HepG2 (cell line): Measurements from ENCODE around the gene CPEB4. TPM values are rescaled to one million over a fixed set of nuclear protein-coding genes. Genes with fewer than 3 reads are reported as not detected.
A peak's percentile ranks its signal among the peaks of the same experiment; 100 is the strongest.

Experiments
- CEBPB ChIP-seq: IDR thresholded peaks from 2 replicates; pipeline ENCODE4 v1.6.1; 2011; ENCODE audit warnings: low read depth, low read length, improper control_type of control experiment, borderline replicate concordance
- CEBPZ ChIP-seq: IDR thresholded peaks from 2 replicates; pipeline ENCODE4 v1.6.1; 2012; ENCODE audit warnings: low read length, improper control_type of control experiment
- FOXA1 ChIP-seq, 2 experiments: fragments of 450-650 bp in 1 of 2; sonication (generic) in 1 of 2; formaldehyde crosslinking in 1 of 2; IDR thresholded peaks; 2 replicates each; pipeline versions ENCODE4 v1.4.0 to v1.6.1; 2016 to 2020; ENCODE audit warnings: missing genetic modification reagents in 1 of 2
- FOXJ3 ChIP-seq: sonication (generic); formaldehyde crosslinking; IDR thresholded peaks from 2 replicates; pipeline ENCODE4 v1.4.0; 2020; ENCODE audit warnings: missing genetic modification reagents, mild to moderate bottlenecking, borderline replicate concordance
- HINFP ChIP-seq: sonication (generic); formaldehyde crosslinking; IDR thresholded peaks from 2 replicates; pipeline ENCODE4 v1.4.0; 2020; ENCODE audit warnings: low read depth, mild to moderate bottlenecking, missing genetic modification reagents
- HOMEZ ChIP-seq: IDR thresholded peaks from 2 replicates; pipeline ENCODE4 v1.6.1; 2016; ENCODE audit warnings: low read depth
- MEF2D ChIP-seq: sonication (generic); formaldehyde crosslinking; IDR thresholded peaks from 2 replicates; pipeline ENCODE4 v1.5.1; 2020; ENCODE audit warnings: mild to moderate bottlenecking, missing genetic modification reagents
- NBN ChIP-seq: fragments of 450-650 bp; conservative IDR thresholded peaks from 2 replicates; pipeline ENCODE4 v1.6.1; 2017
- NONO ChIP-seq, 2 experiments: fragments of 450-650 bp in 1 of 2; sonication (generic) in 1 of 2; formaldehyde crosslinking in 1 of 2; IDR thresholded peaks in 1 of 2; conservative IDR thresholded peaks in 1 of 2; 2 replicates each; pipeline versions ENCODE4 v1.6.1 to v1.8.0; 2017 to 2022; ENCODE audit warnings: mild to moderate bottlenecking in 1 of 2, missing genetic modification reagents in 1 of 2, moderate library complexity in 1 of 2
- POGZ ChIP-seq: sonication (generic); formaldehyde crosslinking; IDR thresholded peaks from 2 replicates; pipeline ENCODE4 v1.4.0; 2020; ENCODE audit warnings: mild to moderate bottlenecking, missing genetic modification reagents
- POLR2G ChIP-seq: fragments of 200-400 bp; formaldehyde crosslinking; IDR thresholded peaks from 2 replicates; pipeline ENCODE4 v1.6.1; 2018; ENCODE audit warnings: mild to moderate bottlenecking, low read depth, low read length, moderate library complexity
- STAT5B ChIP-seq: sonication (generic); formaldehyde crosslinking; IDR thresholded peaks from 2 replicates; pipeline ENCODE4 v1.4.0; 2020; ENCODE audit warnings: missing genetic modification reagents
- U2AF1 ChIP-seq: fragments of 200-400 bp; formaldehyde crosslinking; optimal IDR thresholded peaks from 2 replicates; pipeline ENCODE3; 2017; ENCODE audit warnings: mild to moderate bottlenecking, low read depth, low read length
- ZMYM3 ChIP-seq: sonication (generic); formaldehyde crosslinking; IDR thresholded peaks from 2 replicates; pipeline ENCODE4 v1.5.1; 2020; ENCODE audit warnings: mild to moderate bottlenecking, missing genetic modification reagents
- ZNF180 ChIP-seq: sonication (generic); formaldehyde crosslinking; IDR thresholded peaks from 2 replicates; pipeline ENCODE4 v1.4.0; 2020; ENCODE audit warnings: low read depth, missing genetic modification reagents, borderline replicate concordance
- ZNF24 ChIP-seq: fragments of 450-650 bp; IDR thresholded peaks from 2 replicates; pipeline ENCODE4 v1.6.1; 2017; ENCODE audit warnings: antibody characterized with exemption, mild to moderate bottlenecking
- ZNF512B ChIP-seq: sonication (generic); formaldehyde crosslinking; IDR thresholded peaks from 2 replicates; pipeline ENCODE4 v1.5.1; 2020; ENCODE audit warnings: missing genetic modification reagents, mild to moderate bottlenecking, borderline replicate concordance
- polyA plus RNA-seq, 8 experiments: library from polyadenylated mRNA; depleted of rRNA in 3 of 8; stranded (reverse) in 7 of 8; unstranded in 1 of 8; fragments of >200 nt; fragmentation: Illumina TruSeq in 4 of 8; extraction: Trizol in 4 of 8; gene quantifications; 2 replicates each; pipeline versions ENCODE4 v1.2.1 to v1.2.3, GENCODE V29; 2011 to 2016; ENCODE audit warnings: low read depth in 4 of 8, missing spikeins in 1 of 8, mixed read lengths in 1 of 8; ENCODE audit not compliant: insufficient read depth in 1 of 8
- total RNA-seq, 5 experiments: library from RNA; depleted of rRNA; stranded (reverse); fragments of >200 nt; fragmentation: Illumina TruSeq; extraction: Trizol; gene quantifications; 2 replicates each; pipeline ENCODE4 v1.2.3, GENCODE V29; 2016; ENCODE audit warnings: low read depth in 1 of 5
- TF ChIP-seq, protein P1 (sequence below): sonication (generic); IDR thresholded peaks from 2 replicates; pipeline ENCODE4 v1.6.1; 2016; ENCODE audit warnings: low read depth, borderline replicate concordance

Gene CPEB4
- total and polyA plus RNA-seq, 2 of the 13 experiments (the other 11 are each of a cell fraction or from before 2014, with no cell fraction given): 7.7 to 26.7 TPM

DNA sequence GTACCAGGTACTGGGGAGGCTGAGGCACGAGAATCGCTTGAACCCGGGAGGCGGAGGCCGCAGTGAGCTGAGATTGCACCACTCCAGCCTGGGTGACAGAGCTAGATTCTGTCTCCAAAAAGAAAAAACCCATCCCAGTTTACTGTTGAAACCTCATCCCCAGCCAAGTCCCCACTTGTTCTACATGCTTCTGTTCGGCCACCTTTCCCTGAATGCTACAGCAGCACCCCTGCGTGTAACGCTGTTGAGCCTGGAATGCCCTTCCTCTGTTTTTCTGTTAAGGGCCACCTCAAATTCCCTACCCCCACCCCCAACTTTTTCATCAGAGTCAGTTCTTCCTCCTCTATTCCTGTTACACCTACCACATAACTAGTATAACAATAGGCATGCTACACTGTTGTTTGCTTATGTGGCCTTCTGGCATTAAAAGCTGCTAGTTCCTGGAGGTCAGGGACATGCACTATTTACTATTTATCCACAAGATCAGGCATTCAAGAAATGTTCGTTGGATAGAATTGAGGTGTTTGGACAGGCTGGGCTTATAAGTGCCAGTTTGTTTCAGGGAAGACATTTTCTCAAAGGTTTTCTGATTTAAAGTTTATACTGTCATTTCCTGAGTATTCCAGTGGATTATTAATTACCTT lies 53.7 kb downstream of the CPEB4 start (continued):
- TF ChIP-seq HINFP: 0 out of 2 replicates have a peak, but pooled peaks have one; percentile 47
- TF ChIP-seq POGZ (CRISPR knock-in tag): peak; percentile 74; the same call in 1 of the 2 replicates
- TF ChIP-seq ZNF24: peak; percentile 70
- no peak for TF ChIP-seq NONO (IDR thresholded peaks at IDR 0.05)
- TF ChIP-seq NONO (CRISPR knock-in tag; conservative IDR thresholded peaks at IDR 0.05): 0 out of 2 replicates have a peak, but pooled peaks have one; percentile 31
- no peak for TF ChIP-seq POLR2G
- no peak for TF ChIP-seq STAT5B (CRISPR knock-in tag)
- TF ChIP-seq ZMYM3: peak; percentile 54
- no peak for TF ChIP-seq CEBPB
- no peak for TF ChIP-seq NBN
- TF ChIP-seq MEF2D (CRISPR knock-in tag): peak; percentile 74; the same call in 1 of the 2 replicates
- TF ChIP-seq FOXA1 (IDR thresholded peaks at IDR 0.05): peak; percentile 67; the same call in 1 of the 2 replicates
- TF ChIP-seq FOXA1 (CRISPR knock-in tag; IDR thresholded peaks at IDR 0.05): peak; percentile 90
- no peak for TF ChIP-seq ZNF180 (CRISPR knock-in tag)
- TF ChIP-seq HOMEZ: peak; percentile 97
- TF ChIP-seq, protein P1, sequence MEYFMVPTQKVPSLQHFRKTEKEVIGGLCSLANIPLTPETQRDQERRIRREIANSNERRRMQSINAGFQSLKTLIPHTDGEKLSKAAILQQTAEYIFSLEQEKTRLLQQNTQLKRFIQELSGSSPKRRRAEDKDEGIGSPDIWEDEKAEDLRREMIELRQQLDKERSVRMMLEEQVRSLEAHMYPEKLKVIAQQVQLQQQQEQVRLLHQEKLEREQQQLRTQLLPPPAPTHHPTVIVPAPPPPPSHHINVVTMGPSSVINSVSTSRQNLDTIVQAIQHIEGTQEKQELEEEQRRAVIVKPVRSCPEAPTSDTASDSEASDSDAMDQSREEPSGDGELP: peak; percentile 28; the same call in 1 of the 2 replicates
- 0 out of 2 replicates have a peak, but pooled peaks have one; percentile 73 for TF ChIP-seq FOXJ3
- no peak for TF ChIP-seq U2AF1
- no peak for TF ChIP-seq CEBPZ
- 0 out of 2 replicates have a peak, but pooled peaks have one; percentile 60 for TF ChIP-seq ZNF512B
